AG04449 (cell line): ENCODE measurements around the gene ZCCHC3.
A peak's percentile ranks its signal among the peaks of the same experiment; 100 is the strongest.

ENCODE experiments used
- CTCF ChIA-PET: fragments of 350-600 bp; formaldehyde crosslinking; extraction: SDS; loops from one replicate; lab custom pipeline; 2021; ENCODE audit warnings: antibody characterized with exemption; lab: Yijun Ruan, JAX
- POLR2A ChIA-PET: fragments of 400-600, 350-600 bp; formaldehyde crosslinking; extraction: SDS; loops from one replicate; lab custom pipeline; 2020; ENCODE audit warnings: antibody characterized with exemption, inconsistent platforms; lab: Yijun Ruan, JAX
- DNase-seq: peaks from one replicate; pipeline ENCODE4 v3.0.0-alpha.2; 2010; ENCODE audit warnings: low read depth, low spot score
- H3K4me3 ChIP-seq: 2 replicates; pipeline ENCODE4 v1.5.1; 2011; ENCODE audit warnings: low read depth, mild to moderate bottlenecking, control low read depth, low read length
- TF ChIP-seq, protein P1 (sequence below): IDR thresholded peaks from one replicate; pipeline ENCODE4 v1.5.1; 2011; ENCODE audit warnings: mild to moderate bottlenecking, moderate library complexity, low read length, control low read depth, inconsistent platforms; ENCODE audit not compliant: insufficient read depth; ENCODE audit errors: missing control alignments

ZCCHC3 gene

DNA sequence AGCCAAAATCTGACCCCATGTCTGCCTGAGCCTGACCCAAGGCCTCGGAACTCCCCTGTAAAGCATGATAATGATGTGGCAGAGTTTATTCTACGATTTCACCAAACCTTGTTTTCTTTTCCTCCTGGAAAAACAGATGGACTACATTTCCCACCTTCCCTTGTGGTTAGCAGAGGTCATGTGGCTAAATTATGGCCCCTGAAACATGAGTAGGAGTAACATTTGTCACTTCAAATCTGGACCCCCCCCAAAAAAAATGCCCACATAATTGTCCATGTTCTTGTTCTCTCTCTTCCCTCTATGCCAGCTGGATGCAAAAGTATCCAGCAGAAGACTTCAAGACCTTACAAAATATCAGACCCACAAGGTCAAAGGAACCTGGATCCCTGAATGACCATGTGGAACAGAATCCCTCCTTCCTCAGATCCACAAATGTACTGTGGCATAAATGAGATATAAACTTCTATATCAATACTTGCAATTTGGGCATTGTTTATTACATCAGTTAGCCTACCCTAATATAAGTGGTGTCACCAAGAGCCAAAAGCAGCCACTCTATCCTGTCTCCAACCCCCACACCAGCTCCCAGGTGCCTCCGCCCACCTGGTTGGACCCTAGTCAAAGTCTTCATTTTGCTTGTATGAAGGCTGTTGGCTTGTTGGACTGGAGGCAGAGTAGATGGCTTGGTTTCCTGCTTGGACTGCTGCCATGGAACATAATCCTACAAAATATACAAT, 8.2 kb upstream of the ZCCHC3 start:
- no peak for DNase-seq
- CTCF ChIA-PET = interaction anchor here (0.5 to 2.2 kb wide), 4 partner anchors 16 to 65 kb away, joined by 3 to 6 read pairs (median 4); no protein-coding TSS in a partner anchor
- POLR2A ChIA-PET = interaction anchor here (1.6 kb wide), 1 partner anchor 35 kb away, joined by 3 read pairs; no protein-coding TSS in a partner anchor
- TF ChIP-seq, protein P1, sequence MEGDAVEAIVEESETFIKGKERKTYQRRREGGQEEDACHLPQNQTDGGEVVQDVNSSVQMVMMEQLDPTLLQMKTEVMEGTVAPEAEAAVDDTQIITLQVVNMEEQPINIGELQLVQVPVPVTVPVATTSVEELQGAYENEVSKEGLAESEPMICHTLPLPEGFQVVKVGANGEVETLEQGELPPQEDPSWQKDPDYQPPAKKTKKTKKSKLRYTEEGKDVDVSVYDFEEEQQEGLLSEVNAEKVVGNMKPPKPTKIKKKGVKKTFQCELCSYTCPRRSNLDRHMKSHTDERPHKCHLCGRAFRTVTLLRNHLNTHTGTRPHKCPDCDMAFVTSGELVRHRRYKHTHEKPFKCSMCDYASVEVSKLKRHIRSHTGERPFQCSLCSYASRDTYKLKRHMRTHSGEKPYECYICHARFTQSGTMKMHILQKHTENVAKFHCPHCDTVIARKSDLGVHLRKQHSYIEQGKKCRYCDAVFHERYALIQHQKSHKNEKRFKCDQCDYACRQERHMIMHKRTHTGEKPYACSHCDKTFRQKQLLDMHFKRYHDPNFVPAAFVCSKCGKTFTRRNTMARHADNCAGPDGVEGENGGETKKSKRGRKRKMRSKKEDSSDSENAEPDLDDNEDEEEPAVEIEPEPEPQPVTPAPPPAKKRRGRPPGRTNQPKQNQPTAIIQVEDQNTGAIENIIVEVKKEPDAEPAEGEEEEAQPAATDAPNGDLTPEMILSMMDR = no peak
- H3K4me3 ChIP-seq = peak overlapping the region; percentile 82

DNA sequence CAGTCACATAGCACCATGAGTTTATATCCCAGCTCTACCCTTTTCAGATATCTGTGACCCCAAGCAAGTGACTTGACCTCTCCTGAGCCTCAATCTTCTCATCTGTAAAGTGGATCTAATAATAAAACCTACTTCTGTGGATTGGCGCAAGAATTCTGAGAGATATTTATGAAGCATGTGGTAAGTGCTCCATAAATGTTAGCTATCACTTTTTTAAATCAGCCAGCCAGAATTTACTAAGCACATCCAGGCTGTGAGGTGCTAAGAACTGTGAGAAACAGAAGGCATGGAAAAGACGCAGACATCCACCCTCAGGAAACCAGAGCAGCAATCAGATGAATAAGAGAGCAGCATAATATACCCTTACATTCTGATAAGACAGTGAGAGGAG, 7.7 kb upstream of the ZCCHC3 start:
- CTCF ChIA-PET = interaction anchor here (1.4 to 2.2 kb wide), 2 partner anchors 16 to 64 kb away, joined by 3 to 6 read pairs; no protein-coding TSS in a partner anchor
- peak overlapping the region; percentile 82 for H3K4me3 ChIP-seq
- no peak for DNase-seq
- POLR2A ChIA-PET = interaction anchor here (1.6 kb wide), 1 partner anchor 35 kb away, joined by 3 read pairs; no protein-coding TSS in a partner anchor
- TF ChIP-seq, protein P1 = no peak

GRCh38 chr20:290084-290831, 7.1 kb upstream of the ZCCHC3 start, which contains the start of gene C20orf96:
C20orf96 (minus strand) TSS chr20:290750; CDS start chr20:290610, 140 bp downstream.
- TF ChIP-seq, protein P1 = peak; percentile 55
- POLR2A ChIA-PET = interaction anchor here (1.6 kb wide), 1 partner anchor 34 kb away, joined by 3 read pairs; no protein-coding TSS in a partner anchor
- CTCF ChIA-PET = interaction anchor here (1.4 kb wide), 1 partner anchor 17 kb away, joined by 3 read pairs; no protein-coding TSS in a partner anchor
- DNase-seq = no peak
- H3K4me3 ChIP-seq = peak within 1 kb of the TSS; percentile 82

- POLR2A ChIA-PET = no interaction called here
- TF ChIP-seq, protein P1 = no peak
- no peak overlapping the region for H3K4me3 ChIP-seq
- no peak for DNase-seq
- CTCF ChIA-PET = no interaction called here
These were observed 2.8 kb upstream of the ZCCHC3 start for GRCh38 chr20:294602-295001.

GRCh38 chr20:295804-296203, 1.6 kb upstream of the ZCCHC3 start:
- CTCF ChIA-PET = interaction anchor here (2.2 to 2.5 kb wide), 2 partner anchors 29 to 34 kb away, joined by 7 to 12 read pairs; no protein-coding TSS in a partner anchor
- POLR2A ChIA-PET = no interaction called here
- no peak for DNase-seq
- TF ChIP-seq, protein P1 = no peak
- H3K4me3 ChIP-seq = no peak overlapping the region
